GM12801 (cell line): ENCODE data around the gene TACR1.

Experiments used
- CTCF ChIP-seq: IDR thresholded peaks from one replicate; pipeline ENCODE4 v1.5.1; 2011; ENCODE audit warnings: control low read depth; ENCODE audit not compliant: insufficient read length; ENCODE audit errors: extremely low read depth

Gene TACR1

GRCh38 chr2:75134860-75135259, 64.5 kb downstream of the TACR1 start:
- no peak for TF ChIP-seq CTCF

GRCh38 chr2:75133621-75134570, 65.4 kb downstream of the TACR1 start:
- TF ChIP-seq CTCF, result no peak

- TF ChIP-seq CTCF, result no peak
Observed at GRCh38 chr2:75130171-75130570, 69.1 kb downstream of the TACR1 start.

- TF ChIP-seq CTCF, result no peak
Observed at GRCh38 chr2:75123876-75124275, 75.4 kb downstream of the TACR1 start.

GRCh38 chr2:75113231-75113869, 86.0 kb downstream of the TACR1 start:
- TF ChIP-seq CTCF, result no peak

GRCh38 chr2:75108937-75109482, 90.3 kb downstream of the TACR1 start:
- TF ChIP-seq CTCF, result no peak

DNA sequence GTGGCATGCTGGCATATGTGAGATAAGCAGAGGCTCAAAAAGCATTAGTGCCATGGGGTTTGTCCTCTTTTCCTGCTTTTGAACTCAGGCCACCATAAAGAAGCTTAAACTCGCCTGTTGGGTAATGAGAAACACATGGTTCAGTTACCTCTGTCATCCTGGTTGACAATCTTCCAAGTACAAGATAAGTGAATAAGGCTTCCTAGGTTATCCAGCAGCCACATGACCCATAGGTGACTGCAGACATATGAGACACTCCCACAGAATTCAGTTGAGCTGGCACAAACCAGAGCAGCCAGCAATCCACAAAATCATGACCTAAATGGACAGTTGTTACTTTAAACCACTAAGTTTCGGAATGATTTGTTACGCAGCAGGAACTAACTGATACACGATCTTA, 97.3 kb downstream of the TACR1 start:
- TF ChIP-seq CTCF, result no peak
